ENCODE data around the gene TBC1D2.

DNA sequence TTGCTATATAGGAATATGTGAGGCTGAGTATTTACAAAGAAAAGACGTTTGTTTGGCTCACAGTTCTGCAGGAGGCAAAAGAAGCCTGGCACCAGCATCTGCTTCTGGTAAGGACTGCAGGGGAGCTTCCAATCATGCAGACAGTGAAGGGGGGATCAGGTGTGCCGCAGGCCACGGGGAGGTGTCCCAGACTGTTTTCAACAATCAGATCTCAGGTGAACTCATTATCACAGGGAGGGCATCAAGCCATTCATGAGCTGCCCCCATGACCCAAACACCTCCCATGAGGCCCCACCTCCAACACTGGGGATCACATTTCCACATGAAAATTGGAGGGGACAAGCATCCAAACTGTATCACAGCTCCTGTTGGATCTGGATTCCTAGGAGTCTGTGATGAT lies 106.0 kb downstream of the TBC1D2 start:
- no peak for TF ChIP-seq PRDM1 (tag by site-specific recombination; IDR thresholded peaks at IDR 0.05)
- TF ChIP-seq, protein P1, sequence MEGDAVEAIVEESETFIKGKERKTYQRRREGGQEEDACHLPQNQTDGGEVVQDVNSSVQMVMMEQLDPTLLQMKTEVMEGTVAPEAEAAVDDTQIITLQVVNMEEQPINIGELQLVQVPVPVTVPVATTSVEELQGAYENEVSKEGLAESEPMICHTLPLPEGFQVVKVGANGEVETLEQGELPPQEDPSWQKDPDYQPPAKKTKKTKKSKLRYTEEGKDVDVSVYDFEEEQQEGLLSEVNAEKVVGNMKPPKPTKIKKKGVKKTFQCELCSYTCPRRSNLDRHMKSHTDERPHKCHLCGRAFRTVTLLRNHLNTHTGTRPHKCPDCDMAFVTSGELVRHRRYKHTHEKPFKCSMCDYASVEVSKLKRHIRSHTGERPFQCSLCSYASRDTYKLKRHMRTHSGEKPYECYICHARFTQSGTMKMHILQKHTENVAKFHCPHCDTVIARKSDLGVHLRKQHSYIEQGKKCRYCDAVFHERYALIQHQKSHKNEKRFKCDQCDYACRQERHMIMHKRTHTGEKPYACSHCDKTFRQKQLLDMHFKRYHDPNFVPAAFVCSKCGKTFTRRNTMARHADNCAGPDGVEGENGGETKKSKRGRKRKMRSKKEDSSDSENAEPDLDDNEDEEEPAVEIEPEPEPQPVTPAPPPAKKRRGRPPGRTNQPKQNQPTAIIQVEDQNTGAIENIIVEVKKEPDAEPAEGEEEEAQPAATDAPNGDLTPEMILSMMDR (tag by site-specific recombination; IDR thresholded peaks at IDR 0.05): no peak
- no peak for TF ChIP-seq ZFP3 (tag by site-specific recombination; IDR thresholded peaks at IDR 0.05; ENCODE audit: low read depth)
- TF ChIP-seq KLF9 (tag by site-specific recombination; IDR thresholded peaks at IDR 0.05; ENCODE audit: low read depth): no peak
- TF ChIP-seq, protein P2, sequence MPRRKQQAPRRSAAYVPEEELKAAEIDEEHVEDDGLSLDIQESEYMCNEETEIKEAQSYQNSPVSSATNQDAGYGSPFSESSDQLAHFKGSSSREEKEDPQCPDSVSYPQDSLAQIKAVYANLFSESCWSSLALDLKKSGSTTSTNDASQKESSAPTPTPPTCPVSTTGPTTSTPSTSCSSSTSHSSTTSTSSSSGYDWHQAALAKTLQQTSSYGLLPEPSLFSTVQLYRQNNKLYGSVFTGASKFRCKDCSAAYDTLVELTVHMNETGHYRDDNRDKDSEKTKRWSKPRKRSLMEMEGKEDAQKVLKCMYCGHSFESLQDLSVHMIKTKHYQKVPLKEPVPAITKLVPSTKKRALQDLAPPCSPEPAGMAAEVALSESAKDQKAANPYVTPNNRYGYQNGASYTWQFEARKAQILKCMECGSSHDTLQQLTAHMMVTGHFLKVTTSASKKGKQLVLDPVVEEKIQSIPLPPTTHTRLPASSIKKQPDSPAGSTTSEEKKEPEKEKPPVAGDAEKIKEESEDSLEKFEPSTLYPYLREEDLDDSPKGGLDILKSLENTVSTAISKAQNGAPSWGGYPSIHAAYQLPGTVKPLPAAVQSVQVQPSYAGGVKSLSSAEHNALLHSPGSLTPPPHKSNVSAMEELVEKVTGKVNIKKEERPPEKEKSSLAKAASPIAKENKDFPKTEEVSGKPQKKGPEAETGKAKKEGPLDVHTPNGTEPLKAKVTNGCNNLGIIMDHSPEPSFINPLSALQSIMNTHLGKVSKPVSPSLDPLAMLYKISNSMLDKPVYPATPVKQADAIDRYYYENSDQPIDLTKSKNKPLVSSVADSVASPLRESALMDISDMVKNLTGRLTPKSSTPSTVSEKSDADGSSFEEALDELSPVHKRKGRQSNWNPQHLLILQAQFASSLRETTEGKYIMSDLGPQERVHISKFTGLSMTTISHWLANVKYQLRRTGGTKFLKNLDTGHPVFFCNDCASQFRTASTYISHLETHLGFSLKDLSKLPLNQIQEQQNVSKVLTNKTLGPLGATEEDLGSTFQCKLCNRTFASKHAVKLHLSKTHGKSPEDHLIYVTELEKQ (tag by site-specific recombination; IDR thresholded peaks at IDR 0.05; ENCODE audit: borderline replicate concordance): no peak
- no peak for TF ChIP-seq ZNF626 (tag by site-specific recombination; IDR thresholded peaks at IDR 0.05)
- TF ChIP-seq, protein P3, sequence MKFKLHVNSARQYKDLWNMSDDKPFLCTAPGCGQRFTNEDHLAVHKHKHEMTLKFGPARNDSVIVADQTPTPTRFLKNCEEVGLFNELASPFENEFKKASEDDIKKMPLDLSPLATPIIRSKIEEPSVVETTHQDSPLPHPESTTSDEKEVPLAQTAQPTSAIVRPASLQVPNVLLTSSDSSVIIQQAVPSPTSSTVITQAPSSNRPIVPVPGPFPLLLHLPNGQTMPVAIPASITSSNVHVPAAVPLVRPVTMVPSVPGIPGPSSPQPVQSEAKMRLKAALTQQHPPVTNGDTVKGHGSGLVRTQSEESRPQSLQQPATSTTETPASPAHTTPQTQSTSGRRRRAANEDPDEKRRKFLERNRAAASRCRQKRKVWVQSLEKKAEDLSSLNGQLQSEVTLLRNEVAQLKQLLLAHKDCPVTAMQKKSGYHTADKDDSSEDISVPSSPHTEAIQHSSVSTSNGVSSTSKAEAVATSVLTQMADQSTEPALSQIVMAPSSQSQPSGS (tag by site-specific recombination; IDR thresholded peaks at IDR 0.05; ENCODE audit: low read depth): no peak
- TF ChIP-seq, protein P4, sequence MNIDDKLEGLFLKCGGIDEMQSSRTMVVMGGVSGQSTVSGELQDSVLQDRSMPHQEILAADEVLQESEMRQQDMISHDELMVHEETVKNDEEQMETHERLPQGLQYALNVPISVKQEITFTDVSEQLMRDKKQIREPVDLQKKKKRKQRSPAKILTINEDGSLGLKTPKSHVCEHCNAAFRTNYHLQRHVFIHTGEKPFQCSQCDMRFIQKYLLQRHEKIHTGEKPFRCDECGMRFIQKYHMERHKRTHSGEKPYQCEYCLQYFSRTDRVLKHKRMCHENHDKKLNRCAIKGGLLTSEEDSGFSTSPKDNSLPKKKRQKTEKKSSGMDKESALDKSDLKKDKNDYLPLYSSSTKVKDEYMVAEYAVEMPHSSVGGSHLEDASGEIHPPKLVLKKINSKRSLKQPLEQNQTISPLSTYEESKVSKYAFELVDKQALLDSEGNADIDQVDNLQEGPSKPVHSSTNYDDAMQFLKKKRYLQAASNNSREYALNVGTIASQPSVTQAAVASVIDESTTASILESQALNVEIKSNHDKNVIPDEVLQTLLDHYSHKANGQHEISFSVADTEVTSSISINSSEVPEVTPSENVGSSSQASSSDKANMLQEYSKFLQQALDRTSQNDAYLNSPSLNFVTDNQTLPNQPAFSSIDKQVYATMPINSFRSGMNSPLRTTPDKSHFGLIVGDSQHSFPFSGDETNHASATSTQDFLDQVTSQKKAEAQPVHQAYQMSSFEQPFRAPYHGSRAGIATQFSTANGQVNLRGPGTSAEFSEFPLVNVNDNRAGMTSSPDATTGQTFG (tag by site-specific recombination; IDR thresholded peaks at IDR 0.05; ENCODE audit: borderline replicate concordance): no peak
- no peak for TF ChIP-seq ZNF548 (tag by site-specific recombination; IDR thresholded peaks at IDR 0.05)
- TF ChIP-seq ZNF133 (tag by site-specific recombination; IDR thresholded peaks at IDR 0.05): no peak
- TF ChIP-seq ZNF274 (IDR thresholded peaks at IDR 0.05; ENCODE audit: low read length): no peak
- TF ChIP-seq ZNF274 (tag by site-specific recombination; IDR thresholded peaks at IDR 0.05; ENCODE audit: borderline replicate concordance): no peak
